Neural cell (in vitro differentiated cells): ENCODE results near the gene MAPK4. TPM values are rescaled to one million over a fixed set of nuclear protein-coding genes. Genes with fewer than 3 reads are reported as not detected.

Source experiments
- H2AFZ ChIP-seq: fragments of 200-600, 300-800 bp; sonication (generic), shearing (Covaris generic); 2 replicates; pipeline ENCODE4 v1.6.0; 2014; ENCODE audit warnings: low read depth, mild to moderate bottlenecking, antibody characterized with exemption, low read length, moderate library complexity
- H3F3A ChIP-seq: fragments of 200-600 bp; shearing (Covaris generic); 2 replicates; pipeline ENCODE4 v1.6.1; 2016; ENCODE audit warnings: mild to moderate bottlenecking, moderate library complexity, mixed read lengths, antibody characterized with exemption, low read length; ENCODE audit not compliant: insufficient read depth, poor library complexity, severe bottlenecking
- H3K27ac ChIP-seq: fragments of 200-600, 300-800 bp; sonication (generic), shearing (Covaris generic); 2 replicates; pipeline ENCODE4 v1.5.1; 2014; ENCODE audit warnings: mild to moderate bottlenecking, low read length, moderate library complexity
- H3K27me3 ChIP-seq: fragments of 300-800, 200-600 bp; sonication (generic), shearing (Covaris generic); 2 replicates; pipeline ENCODE4 v1.6.0; 2014; ENCODE audit warnings: mild to moderate bottlenecking, low read depth, low read length, moderate library complexity; ENCODE audit not compliant: insufficient read depth
- H3K36me3 ChIP-seq: fragments of 300-800, 200-600 bp; sonication (generic), shearing (Covaris generic); 2 replicates; pipeline ENCODE4 v1.5.1; 2014; ENCODE audit warnings: mild to moderate bottlenecking, antibody characterized with exemption, low read length, moderate library complexity; ENCODE audit not compliant: insufficient read depth
- H3K4me2 ChIP-seq: fragments of 300-800, 200-600 bp; sonication (generic), shearing (Covaris generic); 2 replicates; pipeline ENCODE4 v1.6.0; 2014; ENCODE audit warnings: mild to moderate bottlenecking, low read length
- H3K4me3 ChIP-seq: fragments of 300-800, 200-600 bp; sonication (generic), shearing (Covaris generic); 2 replicates; pipeline ENCODE4 v1.5.1; 2014; ENCODE audit warnings: mild to moderate bottlenecking, low read length, moderate library complexity
- H3K79me2 ChIP-seq: fragments of 200-600 bp; shearing (Covaris generic); replicated peaks from 2 replicates; pipeline ENCODE4 v1.6.0; 2014; ENCODE audit warnings: mild to moderate bottlenecking, low read length, moderate library complexity; ENCODE audit not compliant: insufficient read depth
- H3K9ac ChIP-seq: fragments of 300-800, 200-600 bp; sonication (generic), shearing (Covaris generic); 2 replicates; pipeline ENCODE4 v1.6.1; 2016; ENCODE audit warnings: mild to moderate bottlenecking, low read length, mixed read lengths
- H3K9me2 ChIP-seq: fragments of 200-600 bp; shearing (Covaris generic); 2 replicates; pipeline ENCODE4 v1.6.1; 2016; ENCODE audit warnings: mild to moderate bottlenecking, low read length, mixed read lengths; ENCODE audit not compliant: insufficient read depth
- H3K9me3 ChIP-seq: fragments of 200-600, 300-800 bp; sonication (generic), shearing (Covaris generic); 2 replicates; pipeline ENCODE4 v1.6.1; 2016; ENCODE audit warnings: mild to moderate bottlenecking, mixed run types, low read length, moderate library complexity, mixed read lengths
- H4K20me1 ChIP-seq: fragments of 200-600 bp; shearing (Covaris generic); 2 replicates; pipeline ENCODE4 v1.6.1; 2016; ENCODE audit warnings: mild to moderate bottlenecking, mixed run types; ENCODE audit not compliant: insufficient read depth
- EP300 ChIP-seq: fragments of 450-650 bp; conservative IDR thresholded peaks from 2 replicates; pipeline ENCODE4 v1.6.1; 2014; ENCODE audit warnings: antibody characterized with exemption, mild to moderate bottlenecking, moderate library complexity; ENCODE audit not compliant: poor library complexity, severe bottlenecking
- EZH2 ChIP-seq: fragments of 200-600, 300-800 bp; shearing (Covaris generic), sonication (generic); IDR thresholded peaks from 2 replicates; pipeline ENCODE4 v1.6.1; 2014; ENCODE audit warnings: antibody characterized with exemption, low read length, borderline replicate concordance, mild to moderate bottlenecking; ENCODE audit not compliant: insufficient read depth, poor library complexity, severe bottlenecking
- MXI1 ChIP-seq: fragments of 450-650 bp; conservative IDR thresholded peaks from 2 replicates; pipeline ENCODE4 v1.6.1; 2014; ENCODE audit warnings: antibody characterized with exemption, mild to moderate bottlenecking; ENCODE audit not compliant: poor library complexity, severe bottlenecking
- POLR2AphosphoS5 ChIP-seq: IDR thresholded peaks from 2 replicates; pipeline ENCODE4 v1.6.1; 2012
- RAD21 ChIP-seq: fragments of 450-650 bp; conservative IDR thresholded peaks from 2 replicates; pipeline ENCODE4 v1.6.1; 2014; ENCODE audit warnings: antibody characterized with exemption, mild to moderate bottlenecking, moderate library complexity
- SMC3 ChIP-seq: fragments of 450-650 bp; conservative IDR thresholded peaks from 2 replicates; pipeline ENCODE4 v1.6.1; 2014; ENCODE audit warnings: antibody characterized with exemption, mild to moderate bottlenecking, moderate library complexity; ENCODE audit not compliant: poor library complexity
- TAF1 ChIP-seq: IDR thresholded peaks from 2 replicates; pipeline ENCODE4 v1.6.1; 2012; ENCODE audit warnings: low read depth
- polyA plus RNA-seq: library from polyadenylated mRNA; depleted of rRNA; stranded (reverse); fragments of >200 nt; gene quantifications from 2 replicates; pipeline ENCODE4 v1.2.3, GENCODE V29; 2014
- TF ChIP-seq, protein P1 (sequence below): fragments of 450-650 bp; IDR thresholded peaks from 2 replicates; pipeline ENCODE4 v1.5.1; 2014; ENCODE audit warnings: antibody characterized with exemption, mild to moderate bottlenecking, moderate library complexity; ENCODE audit not compliant: poor library complexity, severe bottlenecking
- TF ChIP-seq, protein P2 (sequence below): IDR thresholded peaks from 2 replicates; pipeline ENCODE4 v1.6.1; 2012; ENCODE audit warnings: borderline replicate concordance

MAPK4 gene
- polyA plus RNA-seq, 1 donor from 2014 or later, result 12.7 TPM

DNA sequence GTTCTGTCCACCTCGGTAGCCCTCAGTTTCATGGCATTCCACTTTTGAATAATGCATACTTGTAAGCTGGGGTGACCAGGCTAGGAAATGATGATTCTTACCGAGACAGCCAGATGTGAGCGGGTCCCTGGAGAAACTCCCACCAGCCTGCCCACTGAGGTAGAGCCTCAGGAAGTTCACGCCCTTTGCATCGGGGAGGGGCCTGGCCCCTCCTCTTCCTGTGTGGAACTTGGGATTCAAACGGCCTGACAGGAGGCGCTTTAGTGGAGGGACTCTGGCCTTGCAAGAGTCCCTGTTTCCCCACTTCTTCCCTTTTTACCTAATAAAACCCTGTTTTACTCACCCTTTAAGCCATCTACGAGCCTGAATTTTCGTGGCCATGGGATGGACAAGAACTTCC lies 215.3 kb downstream of the MAPK4 start:
- H3F3A ChIP-seq, result no peaks in the 10 kb centered on the region
- no peak overlapping the region for H2AFZ ChIP-seq
- no peak overlapping the region for H3K9ac ChIP-seq
- no peaks in the 10 kb centered on the region for H3K79me2 ChIP-seq
- no peak overlapping the region for H3K27ac ChIP-seq
- TF ChIP-seq TAF1 (no peak), MXI1 (no peak), EP300 (no peak), SMC3 (no peak), POLR2AphosphoS5 (no peak), EZH2 (no peak), RAD21 (no peak)
- TF ChIP-seq, protein P1, sequence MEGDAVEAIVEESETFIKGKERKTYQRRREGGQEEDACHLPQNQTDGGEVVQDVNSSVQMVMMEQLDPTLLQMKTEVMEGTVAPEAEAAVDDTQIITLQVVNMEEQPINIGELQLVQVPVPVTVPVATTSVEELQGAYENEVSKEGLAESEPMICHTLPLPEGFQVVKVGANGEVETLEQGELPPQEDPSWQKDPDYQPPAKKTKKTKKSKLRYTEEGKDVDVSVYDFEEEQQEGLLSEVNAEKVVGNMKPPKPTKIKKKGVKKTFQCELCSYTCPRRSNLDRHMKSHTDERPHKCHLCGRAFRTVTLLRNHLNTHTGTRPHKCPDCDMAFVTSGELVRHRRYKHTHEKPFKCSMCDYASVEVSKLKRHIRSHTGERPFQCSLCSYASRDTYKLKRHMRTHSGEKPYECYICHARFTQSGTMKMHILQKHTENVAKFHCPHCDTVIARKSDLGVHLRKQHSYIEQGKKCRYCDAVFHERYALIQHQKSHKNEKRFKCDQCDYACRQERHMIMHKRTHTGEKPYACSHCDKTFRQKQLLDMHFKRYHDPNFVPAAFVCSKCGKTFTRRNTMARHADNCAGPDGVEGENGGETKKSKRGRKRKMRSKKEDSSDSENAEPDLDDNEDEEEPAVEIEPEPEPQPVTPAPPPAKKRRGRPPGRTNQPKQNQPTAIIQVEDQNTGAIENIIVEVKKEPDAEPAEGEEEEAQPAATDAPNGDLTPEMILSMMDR, result no peak
- TF ChIP-seq, protein P2, sequence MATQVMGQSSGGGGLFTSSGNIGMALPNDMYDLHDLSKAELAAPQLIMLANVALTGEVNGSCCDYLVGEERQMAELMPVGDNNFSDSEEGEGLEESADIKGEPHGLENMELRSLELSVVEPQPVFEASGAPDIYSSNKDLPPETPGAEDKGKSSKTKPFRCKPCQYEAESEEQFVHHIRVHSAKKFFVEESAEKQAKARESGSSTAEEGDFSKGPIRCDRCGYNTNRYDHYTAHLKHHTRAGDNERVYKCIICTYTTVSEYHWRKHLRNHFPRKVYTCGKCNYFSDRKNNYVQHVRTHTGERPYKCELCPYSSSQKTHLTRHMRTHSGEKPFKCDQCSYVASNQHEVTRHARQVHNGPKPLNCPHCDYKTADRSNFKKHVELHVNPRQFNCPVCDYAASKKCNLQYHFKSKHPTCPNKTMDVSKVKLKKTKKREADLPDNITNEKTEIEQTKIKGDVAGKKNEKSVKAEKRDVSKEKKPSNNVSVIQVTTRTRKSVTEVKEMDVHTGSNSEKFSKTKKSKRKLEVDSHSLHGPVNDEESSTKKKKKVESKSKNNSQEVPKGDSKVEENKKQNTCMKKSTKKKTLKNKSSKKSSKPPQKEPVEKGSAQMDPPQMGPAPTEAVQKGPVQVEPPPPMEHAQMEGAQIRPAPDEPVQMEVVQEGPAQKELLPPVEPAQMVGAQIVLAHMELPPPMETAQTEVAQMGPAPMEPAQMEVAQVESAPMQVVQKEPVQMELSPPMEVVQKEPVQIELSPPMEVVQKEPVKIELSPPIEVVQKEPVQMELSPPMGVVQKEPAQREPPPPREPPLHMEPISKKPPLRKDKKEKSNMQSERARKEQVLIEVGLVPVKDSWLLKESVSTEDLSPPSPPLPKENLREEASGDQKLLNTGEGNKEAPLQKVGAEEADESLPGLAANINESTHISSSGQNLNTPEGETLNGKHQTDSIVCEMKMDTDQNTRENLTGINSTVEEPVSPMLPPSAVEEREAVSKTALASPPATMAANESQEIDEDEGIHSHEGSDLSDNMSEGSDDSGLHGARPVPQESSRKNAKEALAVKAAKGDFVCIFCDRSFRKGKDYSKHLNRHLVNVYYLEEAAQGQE, result no peak
- H3K27me3 ChIP-seq, result no peaks in the 10 kb centered on the region
- no peaks in the 10 kb centered on the region for H3K36me3 ChIP-seq
- no peaks in the 10 kb centered on the region for H3K9me3 ChIP-seq
- H3K4me2 ChIP-seq, result no peak overlapping the region
- no peak overlapping the region for H3K4me3 ChIP-seq
- no peaks in the 10 kb centered on the region for H3K9me2 ChIP-seq
- H4K20me1 ChIP-seq, result no peaks in the 10 kb centered on the region

DNA sequence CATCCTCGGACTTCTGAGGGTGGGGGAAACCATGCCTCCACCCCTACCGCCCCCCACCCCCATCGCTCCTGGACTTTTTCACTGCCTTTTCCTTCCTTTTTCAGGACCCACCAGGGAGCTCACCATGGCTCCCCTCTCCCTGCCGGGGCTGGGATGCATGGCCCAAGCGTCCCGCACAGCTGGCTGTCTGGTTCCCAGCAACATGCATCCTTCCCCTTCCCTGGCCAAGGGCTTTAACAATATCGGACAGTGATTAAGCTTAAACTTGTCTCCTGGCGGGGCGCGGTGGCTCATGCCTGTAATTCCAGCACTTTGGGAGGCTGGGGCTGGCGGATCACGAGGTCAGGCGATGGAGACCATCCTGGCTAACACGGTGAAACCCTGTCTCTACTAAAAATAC lies 215.8 kb downstream of the MAPK4 start:
- H3K27me3 ChIP-seq, result no peaks in the 10 kb centered on the region
- no peaks in the 10 kb centered on the region for H4K20me1 ChIP-seq
- no peaks in the 10 kb centered on the region for H3K9me2 ChIP-seq
- TF ChIP-seq RAD21 (no peak), TAF1 (no peak), EZH2 (no peak), SMC3 (no peak), EP300 (no peak), MXI1 (no peak)
- TF ChIP-seq, protein P2, result no peak
- H3K4me3 ChIP-seq, result no peak overlapping the region
- H3K4me2 ChIP-seq, result no peak overlapping the region
- H3F3A ChIP-seq, result no peaks in the 10 kb centered on the region
- H3K79me2 ChIP-seq, result no peaks in the 10 kb centered on the region
- no peak overlapping the region for H3K9ac ChIP-seq
- no peak overlapping the region for H2AFZ ChIP-seq
- no peaks in the 10 kb centered on the region for H3K9me3 ChIP-seq
- H3K27ac ChIP-seq, result no peak overlapping the region
- no peaks in the 10 kb centered on the region for H3K36me3 ChIP-seq
